ENCODE data around the gene CASKIN2. TPM values are rescaled to one million over a fixed set of nuclear protein-coding genes. Genes with fewer than 3 reads are reported as not detected.
A peak's percentile ranks its signal among the peaks of the same experiment; 100 is the strongest.
"Not testable (repeated sequence)": the region's sequence is repeated elsewhere in the genome, so short reads cannot be mapped to it uniquely, and the experiment has no call there.

CASKIN2 gene
- total RNA-seq, 1 experiment from 2014 or later = 41.8 TPM

DNA sequence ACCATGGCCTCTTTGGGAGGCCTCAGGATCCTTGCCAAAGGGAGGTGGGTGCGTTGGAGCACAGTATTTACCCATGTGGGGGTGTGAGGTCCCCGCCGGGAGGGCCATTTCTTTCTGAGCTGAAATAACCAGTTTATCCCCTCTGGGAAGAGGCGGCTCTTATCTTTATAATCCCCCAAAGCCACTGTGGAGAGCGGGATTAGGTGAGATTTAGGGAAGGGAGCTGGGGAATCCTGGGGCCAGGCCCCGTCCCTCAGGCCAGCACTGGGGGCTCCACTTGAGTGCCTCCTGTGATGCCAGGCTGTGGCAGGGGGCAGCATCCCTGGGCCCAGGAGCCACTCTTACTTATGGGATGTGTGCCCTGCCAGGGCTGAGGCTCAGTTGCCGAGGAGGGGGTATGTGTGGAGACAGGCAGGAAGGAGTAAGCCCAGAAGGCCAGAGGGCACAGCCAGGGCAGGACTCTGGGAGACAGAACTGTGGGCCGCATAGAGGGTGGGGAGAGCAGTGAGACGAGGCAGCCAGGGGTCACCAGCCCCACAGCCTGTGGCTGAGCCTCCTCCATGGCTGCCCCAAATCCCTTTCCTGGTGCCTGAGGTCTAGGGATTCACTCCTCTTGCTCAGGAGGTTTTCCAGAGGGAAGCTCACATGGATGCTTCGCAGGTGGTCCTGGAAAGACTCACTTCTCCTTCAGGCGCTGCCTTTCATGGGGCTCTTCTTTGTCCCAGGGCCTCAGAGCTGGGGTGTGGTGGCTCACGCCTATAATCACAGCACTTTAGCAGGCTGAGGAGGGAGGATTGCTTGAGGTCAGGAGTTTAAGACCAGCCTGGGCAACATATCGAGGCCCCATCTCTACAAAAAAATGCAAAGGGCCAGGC is 33.9 kb downstream of the CASKIN2 start:
- Histone ChIP-seq H3K4me1 (peaks cover 27% of the 10 kb centered on the region), H3K9me3 (no peaks in the 10 kb centered on the region), H3K4me3 (ENCODE audit: low read depth, low read length) (no peak overlapping the region), H3K36me3 (ENCODE audit: control insufficient read depth, insufficient read depth, low read length) (0 out of 2 replicates have a peak, but pooled peaks cover 1% of the 10 kb centered on the region), H3K27me3 (replicated peaks; ENCODE audit: control insufficient read depth, insufficient read depth, low read length) (no peaks in the 10 kb centered on the region)
- ChIA-PET CTCF (interaction anchor here (0.7 to 1.6 kb wide), 3 partner anchors 35 to 152 kb away, joined by 3 to 5 read pairs (median 4); partner anchors contain the start of genes SMIM5 and TSEN54), POLR2A (interaction anchor here (0.6 to 1.6 kb wide), 3 partner anchors 22 to 51 kb away, joined by 3 to 4 read pairs (median 3); partner anchors contain the start of gene TMEM94)
- peaks cover 29% of the 10 kb centered on the region for H3K4me1 Mint-ChIP-seq (ENCODE audit: low read depth, unreplicated experiment)
- no peaks in the 10 kb centered on the region for H3K27me3 Mint-ChIP-seq (ENCODE audit: insufficient read depth, unreplicated experiment)
- H3K4me3 Mint-ChIP-seq (ENCODE audit: unreplicated experiment) = no peak overlapping the region
- H3K9me3 Mint-ChIP-seq (ENCODE audit: unreplicated experiment) = no peaks in the 10 kb centered on the region
- TF ChIP-seq, protein P1, sequence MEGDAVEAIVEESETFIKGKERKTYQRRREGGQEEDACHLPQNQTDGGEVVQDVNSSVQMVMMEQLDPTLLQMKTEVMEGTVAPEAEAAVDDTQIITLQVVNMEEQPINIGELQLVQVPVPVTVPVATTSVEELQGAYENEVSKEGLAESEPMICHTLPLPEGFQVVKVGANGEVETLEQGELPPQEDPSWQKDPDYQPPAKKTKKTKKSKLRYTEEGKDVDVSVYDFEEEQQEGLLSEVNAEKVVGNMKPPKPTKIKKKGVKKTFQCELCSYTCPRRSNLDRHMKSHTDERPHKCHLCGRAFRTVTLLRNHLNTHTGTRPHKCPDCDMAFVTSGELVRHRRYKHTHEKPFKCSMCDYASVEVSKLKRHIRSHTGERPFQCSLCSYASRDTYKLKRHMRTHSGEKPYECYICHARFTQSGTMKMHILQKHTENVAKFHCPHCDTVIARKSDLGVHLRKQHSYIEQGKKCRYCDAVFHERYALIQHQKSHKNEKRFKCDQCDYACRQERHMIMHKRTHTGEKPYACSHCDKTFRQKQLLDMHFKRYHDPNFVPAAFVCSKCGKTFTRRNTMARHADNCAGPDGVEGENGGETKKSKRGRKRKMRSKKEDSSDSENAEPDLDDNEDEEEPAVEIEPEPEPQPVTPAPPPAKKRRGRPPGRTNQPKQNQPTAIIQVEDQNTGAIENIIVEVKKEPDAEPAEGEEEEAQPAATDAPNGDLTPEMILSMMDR (IDR thresholded peaks at IDR 0.05; ENCODE audit: insufficient read depth in 1 of 2, low read depth in 1 of 2, low read length in 1 of 2, severe bottlenecking in 1 of 2, unreplicated experiment in 1 of 2) = no peak
- no TSS peak for BruUV-seq (replicated peaks)
- peak overlapping the region; percentile 46 for H3K27ac Mint-ChIP-seq (ENCODE audit: unreplicated experiment)
- DNase-seq = peak; percentile 37 to 41
- intact Hi-C loops (cut with micrococcal nuclease; ENCODE audit: unreplicated experiment) = no loop called here
- H3K36me3 Mint-ChIP-seq (ENCODE audit: insufficient read depth, unreplicated experiment) = no peaks in the 10 kb centered on the region

DNA sequence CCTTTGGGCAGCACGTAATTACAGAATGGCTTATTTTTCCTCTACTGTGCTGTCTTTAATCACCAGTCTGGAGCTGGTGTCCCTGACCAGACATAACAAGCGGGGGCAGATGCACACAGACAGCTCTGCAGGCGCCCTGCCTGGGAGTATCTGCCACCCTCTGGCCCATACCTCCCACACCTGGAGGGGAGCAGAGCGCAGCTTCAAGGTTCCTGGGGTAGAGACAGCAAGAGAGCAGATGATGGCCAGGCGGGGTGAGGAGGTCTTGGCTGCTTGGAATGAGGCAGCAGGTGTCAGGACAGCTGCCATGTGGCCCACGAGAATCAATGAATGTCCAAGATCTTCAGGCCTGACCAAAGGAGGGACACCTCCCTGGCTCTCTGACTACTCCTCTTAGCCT is 35.1 kb downstream of the CASKIN2 start:
- no TSS peak for BruUV-seq (replicated peaks)
- no peak overlapping the region for H3K4me3 ChIP-seq (ENCODE audit: low read depth, low read length)
- peak in 1 of 2 experiments; percentile 26 for DNase-seq
- no peaks in the 10 kb centered on the region for H3K9me3 Mint-ChIP-seq (ENCODE audit: unreplicated experiment)
- H3K27ac Mint-ChIP-seq (ENCODE audit: unreplicated experiment) = peak overlapping the region; percentile 46
- TF ChIP-seq, protein P1 (IDR thresholded peaks at IDR 0.05; ENCODE audit: insufficient read depth in 1 of 2, low read depth in 1 of 2, low read length in 1 of 2, severe bottlenecking in 1 of 2, unreplicated experiment in 1 of 2) = no peak
- H3K4me3 Mint-ChIP-seq (ENCODE audit: unreplicated experiment) = no peak overlapping the region
- H3K36me3 Mint-ChIP-seq (ENCODE audit: insufficient read depth, unreplicated experiment) = no peaks in the 10 kb centered on the region
- intact Hi-C loops (cut with micrococcal nuclease; ENCODE audit: unreplicated experiment) = no loop called here
- ChIA-PET CTCF (interaction anchor here (0.6 to 1.5 kb wide), 4 partner anchors 20 to 153 kb away, joined by 3 to 4 read pairs (median 3); partner anchors contain the start of gene SMIM5), POLR2A (interaction anchor here (0.6 to 1.6 kb wide), 3 partner anchors 21 to 50 kb away, joined by 3 to 4 read pairs (median 3); partner anchors contain the start of gene TMEM94)
- peaks cover 28% of the 10 kb centered on the region for H3K4me1 ChIP-seq
- H3K36me3 ChIP-seq (ENCODE audit: control insufficient read depth, insufficient read depth, low read length) = peaks cover 1% of the 10 kb centered on the region; the same call in 1 of the 2 replicates
- H3K27me3 ChIP-seq (replicated peaks; ENCODE audit: control insufficient read depth, insufficient read depth, low read length) = no peaks in the 10 kb centered on the region
- peaks cover 32% of the 10 kb centered on the region for H3K4me1 Mint-ChIP-seq (ENCODE audit: low read depth, unreplicated experiment)
- H3K9me3 ChIP-seq = no peaks in the 10 kb centered on the region
- H3K27me3 Mint-ChIP-seq (ENCODE audit: insufficient read depth, unreplicated experiment) = no peaks in the 10 kb centered on the region

DNA sequence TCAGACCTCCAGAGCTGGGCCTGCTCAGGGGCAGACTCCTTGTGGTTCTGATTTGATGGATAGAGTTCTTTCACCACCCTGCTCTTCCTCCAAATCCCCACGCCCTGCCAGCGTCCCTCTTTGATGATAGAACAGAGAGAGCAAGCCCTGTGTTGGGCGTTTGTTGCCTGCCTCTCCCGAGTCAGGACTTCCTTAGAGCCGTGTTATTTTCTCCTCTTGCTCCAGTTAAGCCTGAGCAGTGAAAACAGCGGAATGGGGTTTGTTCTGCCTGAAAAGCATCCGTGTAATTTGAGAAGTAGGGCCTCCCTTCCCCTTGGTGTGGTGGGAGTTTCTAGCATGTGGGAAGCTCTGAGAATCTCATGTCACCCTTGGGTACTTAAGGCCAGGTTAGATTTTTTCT is 36.8 kb downstream of the CASKIN2 start:
- Mint-ChIP-seq H3K4me1 (ENCODE audit: low read depth, unreplicated experiment) (peaks cover 32% of the 10 kb centered on the region), H3K27me3 (ENCODE audit: insufficient read depth, unreplicated experiment) (no peaks in the 10 kb centered on the region), H3K4me3 (ENCODE audit: unreplicated experiment) (no peak overlapping the region), H3K9me3 (ENCODE audit: unreplicated experiment) (no peaks in the 10 kb centered on the region), H3K36me3 (ENCODE audit: insufficient read depth, unreplicated experiment) (no peaks in the 10 kb centered on the region), H3K27ac (ENCODE audit: unreplicated experiment) (no peak overlapping the region)
- intact Hi-C loops (cut with micrococcal nuclease; ENCODE audit: unreplicated experiment) = no loop called here
- H3K4me1 ChIP-seq = peaks cover 28% of the 10 kb centered on the region
- POLR2A ChIA-PET = no interaction called here
- no peaks in the 10 kb centered on the region for H3K9me3 ChIP-seq
- no peak for DNase-seq
- H3K4me3 ChIP-seq (ENCODE audit: low read depth, low read length) = no peak overlapping the region
- no peaks in the 10 kb centered on the region; the same call in 1 of the 2 replicates for H3K36me3 ChIP-seq (ENCODE audit: control insufficient read depth, insufficient read depth, low read length)
- CTCF ChIA-PET = no interaction called here
- H3K27me3 ChIP-seq (replicated peaks; ENCODE audit: control insufficient read depth, insufficient read depth, low read length) = no peaks in the 10 kb centered on the region
- no TSS peak for BruUV-seq (replicated peaks)
- TF ChIP-seq, protein P1 (IDR thresholded peaks at IDR 0.05; ENCODE audit: insufficient read depth in 1 of 2, low read depth in 1 of 2, low read length in 1 of 2, severe bottlenecking in 1 of 2, unreplicated experiment in 1 of 2) = no peak

DNA sequence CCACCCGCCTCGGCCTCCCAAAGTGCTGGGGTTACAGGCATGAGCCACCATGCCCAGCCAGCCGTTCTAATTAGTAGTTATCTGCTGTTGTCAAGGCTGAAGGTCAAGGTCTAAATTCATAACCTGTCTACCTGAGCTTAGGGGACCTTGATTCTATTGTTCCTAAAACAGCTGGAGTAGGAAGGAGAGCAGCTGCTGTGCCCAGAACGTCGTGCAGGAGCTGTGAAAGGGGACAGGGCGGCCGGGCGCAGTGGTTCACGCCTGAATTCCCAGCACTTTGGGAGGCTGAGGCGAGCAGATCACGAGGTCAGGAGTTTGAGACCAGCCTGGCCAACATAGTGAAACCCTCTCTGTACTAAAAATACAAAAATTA is 37.9 kb downstream of the CASKIN2 start:
- H3K27ac Mint-ChIP-seq (ENCODE audit: unreplicated experiment); H3K9me3 Mint-ChIP-seq (ENCODE audit: unreplicated experiment); DNase-seq; H3K27me3 ChIP-seq (replicated peaks; ENCODE audit: control insufficient read depth, insufficient read depth, low read length); H3K4me3 ChIP-seq (ENCODE audit: low read depth, low read length); H3K9me3 ChIP-seq; H3K27me3 Mint-ChIP-seq (ENCODE audit: insufficient read depth, unreplicated experiment); POLR2A ChIA-PET; H3K36me3 ChIP-seq (ENCODE audit: control insufficient read depth, insufficient read depth, low read length); intact Hi-C loops (cut with micrococcal nuclease; ENCODE audit: unreplicated experiment); H3K4me3 Mint-ChIP-seq (ENCODE audit: unreplicated experiment); H3K36me3 Mint-ChIP-seq (ENCODE audit: insufficient read depth, unreplicated experiment); BruUV-seq (replicated peaks): not testable (repeated sequence)
- peaks cover 28% of the 10 kb centered on the region for H3K4me1 ChIP-seq
- H3K4me1 Mint-ChIP-seq (ENCODE audit: low read depth, unreplicated experiment) = peaks cover 32% of the 10 kb centered on the region
- CTCF ChIA-PET = interaction anchor here (1.0 kb wide), 1 partner anchor 47 kb away, joined by 3 read pairs; no protein-coding TSS in a partner anchor

Data from Caco-2 (cell line).